HepG2 (cell line): Measurements from ENCODE around the gene LDLRAD4. TPM values are rescaled to one million over a fixed set of nuclear protein-coding genes. Genes with fewer than 3 reads are reported as not detected.

Experiments used
- ATAC-seq: fragments of 200-7000 bp; cut with Tn5 transposase; 3 replicates; pipeline ENCODE4 v1.9.1; 2020; ENCODE audit warnings: mild to moderate bottlenecking, moderate library complexity
- BruUV-seq: library from RNA; stranded (reverse); fragments of 400-500 nt; replicated peaks from 2 replicates; lab custom pipeline; 2021; lab: Mats Ljungman, UMichigan
- CTCF ChIA-PET: fragments of 300-600 bp; formaldehyde crosslinking; extraction: SDS; loops from one replicate; lab custom pipeline; 2021; ENCODE audit warnings: low total read pairs, inconsistent platforms, low intra/inter-chr PET ratio; lab: Yijun Ruan, JAX
- POLR2A ChIA-PET: fragments of 350-600 bp; sonication (Branson Sonifier 250); formaldehyde crosslinking; loops from one replicate; lab custom pipeline; 2020; ENCODE audit warnings: antibody characterized with exemption, inconsistent platforms; lab: Yijun Ruan, JAX
- DNase-seq: peaks from one replicate; pipeline ENCODE4 v3.0.0-alpha.2; 2015; ENCODE audit warnings: low spot score
- FAIRE-seq: peaks from 3 replicates; lab custom pipeline; 2011; peaks lifted over from hg19 to GRCh38; lab: Jason Lieb, UNC
- H2AFZ ChIP-seq: one replicate; pipeline ENCODE4 v1.6.1; 2011; ENCODE audit warnings: low read length, inconsistent platforms
- H3K27ac ChIP-seq: fragments of 300-600 bp; 3 replicates; pipeline ENCODE4 v1.8.0; 2011; ENCODE audit warnings: mixed run types, mild to moderate bottlenecking, mixed read lengths, low read length, inconsistent platforms; ENCODE audit not compliant: insufficient read depth; ENCODE audit errors: extremely low read length
- H3K27me3 ChIP-seq, 2 experiments: fragments of 200-600 bp in 1 of 2; 2 replicates in 1 of 2; 3 replicates in 1 of 2; pipeline versions ENCODE4 v1.6.0 to v1.8.0; 2011; ENCODE audit warnings: low read length in 2 of 2, mild to moderate bottlenecking in 2 of 2, moderate library complexity in 2 of 2, inconsistent platforms in 1 of 2; ENCODE audit not compliant: insufficient read depth in 2 of 2, control insufficient read depth in 1 of 2
- H3K36me3 ChIP-seq, 2 experiments: fragments of 200-600 bp in 1 of 2; replicated peaks in 1 of 2; 2 replicates in 1 of 2; 3 replicates in 1 of 2; pipeline versions ENCODE4 v1.5.1 to v1.8.0; 2011; ENCODE audit warnings: low read length in 2 of 2, inconsistent platforms in 1 of 2; ENCODE audit not compliant: insufficient read depth in 2 of 2, control insufficient read depth in 1 of 2
- H3K4me1 ChIP-seq: 2 replicates; pipeline ENCODE4 v1.5.1; 2012; ENCODE audit warnings: low read length, inconsistent platforms; ENCODE audit not compliant: insufficient read depth
- H3K4me2 ChIP-seq: 2 replicates; pipeline ENCODE4 v1.6.0; 2011; ENCODE audit warnings: low read depth, low read length, inconsistent platforms
- H3K4me3 ChIP-seq, 3 experiments: fragments of 200-600 bp in 1 of 3; sonication (generic), shearing (Covaris generic) in 1 of 3; replicated peaks in 1 of 3; 2 replicates each; pipeline ENCODE4 v1.5.1; 2011 to 2016; ENCODE audit warnings: low read length in 3 of 3, inconsistent platforms in 2 of 3, low read depth in 2 of 3, mild to moderate bottlenecking in 2 of 3, control low read depth in 1 of 3, mixed read lengths in 1 of 3; ENCODE audit not compliant: insufficient read depth in 1 of 3
- H3K79me2 ChIP-seq: one replicate; pipeline ENCODE4 v1.6.1; 2011; ENCODE audit warnings: low read length, inconsistent platforms; ENCODE audit not compliant: insufficient read depth
- H3K9ac ChIP-seq: 2 replicates; pipeline ENCODE4 v1.6.0; 2011; ENCODE audit warnings: mild to moderate bottlenecking, low read depth, low read length, inconsistent platforms; ENCODE audit not compliant: insufficient read depth
- H3K9me3 ChIP-seq: 2 replicates; pipeline ENCODE4 v1.5.1; 2012; ENCODE audit warnings: mild to moderate bottlenecking, low read length
- H4K20me1 ChIP-seq: 2 replicates; pipeline ENCODE4 v1.6.0; 2011; ENCODE audit warnings: inconsistent platforms, mild to moderate bottlenecking, low read length, moderate library complexity; ENCODE audit not compliant: insufficient read depth
- NAIF1 ChIP-seq: sonication (generic); formaldehyde crosslinking; IDR thresholded peaks from 2 replicates; pipeline ENCODE4 v1.5.0; 2020; ENCODE audit warnings: mild to moderate bottlenecking, missing genetic modification reagents, borderline replicate concordance
- NFE2 ChIP-seq: sonication (generic); formaldehyde crosslinking; IDR thresholded peaks from 2 replicates; pipeline ENCODE4 v1.4.0; 2020; ENCODE audit warnings: missing genetic modification reagents
- ZNF180 ChIP-seq: sonication (generic); formaldehyde crosslinking; IDR thresholded peaks from 2 replicates; pipeline ENCODE4 v1.4.0; 2020; ENCODE audit warnings: low read depth, missing genetic modification reagents, borderline replicate concordance
- ZNF264 ChIP-seq: sonication (generic); formaldehyde crosslinking; IDR thresholded peaks from 2 replicates; pipeline ENCODE4 v1.4.0; 2020; ENCODE audit warnings: missing genetic modification reagents
- WGBS: methylation state at CpG from one replicate; pipeline ENCODE4 v1.1.6; 2017; ENCODE audit warnings: low lambda C conversion rate; 5-methylcytosine and 5-hydroxymethylcytosine counted together
- in situ Hi-C: cut with HindIII; loops from 2 replicates; pipeline ENCODE4 v1.10.0; 2017; ENCODE audit warnings: low pct_unique_long_range_greater_than_20kb; ENCODE audit not compliant: extremely low pct_ligation_motif_present
- intact Hi-C: fragments of 100-400 bp; cut with micrococcal nuclease; formaldehyde crosslinking; loops from one replicate; pipeline ENCODE4 v1.10.0; 2022; ENCODE audit not compliant: unreplicated experiment
- polyA plus RNA-seq, 8 experiments: library from polyadenylated mRNA; depleted of rRNA in 3 of 8; stranded (reverse) in 7 of 8; unstranded in 1 of 8; fragments of >200 nt; fragmentation: Illumina TruSeq in 4 of 8; extraction: Trizol in 4 of 8; gene quantifications; 2 replicates each; pipeline versions ENCODE4 v1.2.1 to v1.2.3, GENCODE V29; 2011 to 2016; ENCODE audit warnings: low read depth in 4 of 8, missing spikeins in 1 of 8, mixed read lengths in 1 of 8; ENCODE audit not compliant: insufficient read depth in 1 of 8
- total RNA-seq, 5 experiments: library from RNA; depleted of rRNA; stranded (reverse); fragments of >200 nt; fragmentation: Illumina TruSeq; extraction: Trizol; gene quantifications; 2 replicates each; pipeline ENCODE4 v1.2.3, GENCODE V29; 2016; ENCODE audit warnings: low read depth in 1 of 5
- TF ChIP-seq, protein P1 (sequence below): IDR thresholded peaks from 2 replicates; pipeline ENCODE4 v1.6.1; 2016; ENCODE audit warnings: missing compliant biosample characterization, missing genetic modification reagents, borderline replicate concordance
- TF ChIP-seq, protein P2 (sequence below): conservative IDR thresholded peaks from 2 replicates; pipeline ENCODE4 v1.6.1; 2018; ENCODE audit warnings: missing genetic modification reagents
- TF ChIP-seq, protein P3 (sequence below): sonication (generic); formaldehyde crosslinking; IDR thresholded peaks from 2 replicates; pipeline ENCODE4 v1.4.0; 2020; ENCODE audit warnings: missing genetic modification reagents, borderline replicate concordance
- TF ChIP-seq, protein P4 (sequence below): sonication (generic); formaldehyde crosslinking; IDR thresholded peaks from 2 replicates; pipeline ENCODE4 v1.5.0; 2020; ENCODE audit warnings: mild to moderate bottlenecking, missing genetic modification reagents, borderline replicate concordance

LDLRAD4 gene
- total and polyA plus RNA-seq, 2 of the 13 experiments (the other 11 are each of a cell fraction or from before 2014, with no cell fraction given), result 13.6 to 20.9 TPM

DNA sequence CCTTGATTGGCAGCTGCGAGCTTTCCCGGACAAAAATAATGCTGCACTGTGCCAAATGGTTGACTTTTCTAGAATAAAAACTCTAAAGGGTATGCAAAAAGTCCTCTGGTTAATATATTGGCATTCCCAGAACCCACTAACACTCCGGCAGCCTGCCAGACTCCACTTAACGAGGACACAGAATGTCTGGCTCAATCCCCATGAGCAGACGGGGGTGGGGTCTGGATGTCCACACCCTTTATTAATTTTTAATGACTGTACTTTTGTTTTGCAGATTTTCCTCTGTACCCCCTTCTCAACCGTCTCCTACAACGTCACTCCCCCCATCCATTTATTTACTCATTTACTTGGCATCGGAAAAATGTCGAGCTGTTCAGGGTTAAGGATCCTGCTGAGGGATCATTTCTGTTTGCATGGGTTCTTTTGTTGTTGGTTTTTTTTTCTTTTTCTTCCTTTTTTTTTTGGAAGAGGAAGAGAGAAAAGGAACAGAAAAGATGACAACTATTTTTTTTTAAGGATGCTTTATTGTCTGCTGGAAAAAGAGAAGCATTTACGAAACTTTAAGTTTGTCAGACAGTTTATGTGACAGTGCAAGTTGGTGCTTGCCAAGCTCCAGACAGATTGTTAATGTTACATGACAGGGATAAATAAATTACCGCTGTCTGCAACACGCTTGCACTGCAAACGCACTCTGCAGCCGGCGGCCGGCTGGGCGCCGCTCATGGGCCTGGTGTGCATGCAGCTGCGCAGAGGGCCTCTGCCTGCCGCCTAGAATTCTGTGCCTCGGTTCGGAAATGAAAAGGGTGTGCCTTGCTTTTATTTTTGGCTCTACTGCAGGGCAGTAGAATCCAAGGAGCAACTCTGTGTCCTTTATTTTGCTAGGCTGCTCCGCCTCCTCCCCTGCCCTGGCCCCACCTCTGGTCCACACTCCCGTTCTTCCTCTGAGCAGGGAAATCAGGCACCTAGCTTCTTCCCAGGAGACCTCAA lies 3.6 kb downstream of the LDLRAD4 start:
- no TSS peak for BruUV-seq
- Histone ChIP-seq H3K79me2 (peaks cover 8% of the 10 kb centered on the region), H3K4me2 (0 out of 2 replicates have a peak overlapping the region, but pooled peaks have one; percentile 18), H3K27ac (no peak overlapping the region), H3K9ac (no peak overlapping the region), H3K4me3 (no peak overlapping the region), H3K36me3 (no peaks in the 10 kb centered on the region; a peak in 1 of 5 replicates), H3K9me3 (no peaks in the 10 kb centered on the region), H2AFZ (no peak overlapping the region), H3K27me3 (no peaks in the 10 kb centered on the region), H4K20me1 (no peaks in the 10 kb centered on the region; the same call in 1 of the 2 replicates), H3K4me1 (peaks cover 52% of the 10 kb centered on the region)
- POLR2A ChIA-PET, result no interaction called here
- ATAC-seq (no peak), DNase-seq (no peak), FAIRE-seq (no peak)
- in situ Hi-C loops, result loop anchor here (10.0 to 25.0 kb wide), 2 partner anchors 313 to 415 kb away; no protein-coding TSS in a partner anchor
- 87% methylated on average over 24 of the region's 24 CpGs for WGBS
- CTCF ChIA-PET, result no interaction called here
- intact Hi-C loops, result no loop called here
- TF ChIP-seq NFE2, result no peak
- no peak for TF ChIP-seq ZNF264 (CRISPR knock-in tag)
- TF ChIP-seq, protein P1, sequence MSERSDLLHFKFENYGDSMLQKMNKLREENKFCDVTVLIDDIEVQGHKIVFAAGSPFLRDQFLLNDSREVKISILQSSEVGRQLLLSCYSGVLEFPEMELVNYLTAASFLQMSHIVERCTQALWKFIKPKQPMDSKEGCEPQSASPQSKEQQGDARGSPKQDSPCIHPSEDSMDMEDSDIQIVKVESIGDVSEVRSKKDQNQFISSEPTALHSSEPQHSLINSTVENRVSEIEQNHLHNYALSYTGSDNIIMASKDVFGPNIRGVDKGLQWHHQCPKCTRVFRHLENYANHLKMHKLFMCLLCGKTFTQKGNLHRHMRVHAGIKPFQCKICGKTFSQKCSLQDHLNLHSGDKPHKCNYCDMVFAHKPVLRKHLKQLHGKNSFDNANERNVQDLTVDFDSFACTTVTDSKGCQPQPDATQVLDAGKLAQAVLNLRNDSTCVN (CRISPR knock-in tag), result no peak
- TF ChIP-seq, protein P2, sequence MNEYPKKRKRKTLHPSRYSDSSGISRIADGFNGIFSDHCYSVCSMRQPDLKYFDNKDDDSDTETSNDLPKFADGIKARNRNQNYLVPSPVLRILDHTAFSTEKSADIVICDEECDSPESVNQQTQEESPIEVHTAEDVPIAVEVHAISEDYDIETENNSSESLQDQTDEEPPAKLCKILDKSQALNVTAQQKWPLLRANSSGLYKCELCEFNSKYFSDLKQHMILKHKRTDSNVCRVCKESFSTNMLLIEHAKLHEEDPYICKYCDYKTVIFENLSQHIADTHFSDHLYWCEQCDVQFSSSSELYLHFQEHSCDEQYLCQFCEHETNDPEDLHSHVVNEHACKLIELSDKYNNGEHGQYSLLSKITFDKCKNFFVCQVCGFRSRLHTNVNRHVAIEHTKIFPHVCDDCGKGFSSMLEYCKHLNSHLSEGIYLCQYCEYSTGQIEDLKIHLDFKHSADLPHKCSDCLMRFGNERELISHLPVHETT (CRISPR knock-in tag), result no peak
- TF ChIP-seq NAIF1 (CRISPR knock-in tag), result no peak
- TF ChIP-seq ZNF180 (CRISPR knock-in tag), result no peak
- TF ChIP-seq, protein P3, sequence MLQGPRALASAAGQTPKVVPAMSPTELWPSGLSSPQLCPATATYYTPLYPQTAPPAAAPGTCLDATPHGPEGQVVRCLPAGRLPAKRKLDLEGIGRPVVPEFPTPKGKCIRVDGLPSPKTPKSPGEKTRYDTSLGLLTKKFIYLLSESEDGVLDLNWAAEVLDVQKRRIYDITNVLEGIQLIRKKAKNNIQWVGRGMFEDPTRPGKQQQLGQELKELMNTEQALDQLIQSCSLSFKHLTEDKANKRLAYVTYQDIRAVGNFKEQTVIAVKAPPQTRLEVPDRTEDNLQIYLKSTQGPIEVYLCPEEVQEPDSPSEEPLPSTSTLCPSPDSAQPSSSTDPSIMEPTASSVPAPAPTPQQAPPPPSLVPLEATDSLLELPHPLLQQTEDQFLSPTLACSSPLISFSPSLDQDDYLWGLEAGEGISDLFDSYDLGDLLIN (CRISPR knock-in tag), result no peak
- TF ChIP-seq, protein P4, sequence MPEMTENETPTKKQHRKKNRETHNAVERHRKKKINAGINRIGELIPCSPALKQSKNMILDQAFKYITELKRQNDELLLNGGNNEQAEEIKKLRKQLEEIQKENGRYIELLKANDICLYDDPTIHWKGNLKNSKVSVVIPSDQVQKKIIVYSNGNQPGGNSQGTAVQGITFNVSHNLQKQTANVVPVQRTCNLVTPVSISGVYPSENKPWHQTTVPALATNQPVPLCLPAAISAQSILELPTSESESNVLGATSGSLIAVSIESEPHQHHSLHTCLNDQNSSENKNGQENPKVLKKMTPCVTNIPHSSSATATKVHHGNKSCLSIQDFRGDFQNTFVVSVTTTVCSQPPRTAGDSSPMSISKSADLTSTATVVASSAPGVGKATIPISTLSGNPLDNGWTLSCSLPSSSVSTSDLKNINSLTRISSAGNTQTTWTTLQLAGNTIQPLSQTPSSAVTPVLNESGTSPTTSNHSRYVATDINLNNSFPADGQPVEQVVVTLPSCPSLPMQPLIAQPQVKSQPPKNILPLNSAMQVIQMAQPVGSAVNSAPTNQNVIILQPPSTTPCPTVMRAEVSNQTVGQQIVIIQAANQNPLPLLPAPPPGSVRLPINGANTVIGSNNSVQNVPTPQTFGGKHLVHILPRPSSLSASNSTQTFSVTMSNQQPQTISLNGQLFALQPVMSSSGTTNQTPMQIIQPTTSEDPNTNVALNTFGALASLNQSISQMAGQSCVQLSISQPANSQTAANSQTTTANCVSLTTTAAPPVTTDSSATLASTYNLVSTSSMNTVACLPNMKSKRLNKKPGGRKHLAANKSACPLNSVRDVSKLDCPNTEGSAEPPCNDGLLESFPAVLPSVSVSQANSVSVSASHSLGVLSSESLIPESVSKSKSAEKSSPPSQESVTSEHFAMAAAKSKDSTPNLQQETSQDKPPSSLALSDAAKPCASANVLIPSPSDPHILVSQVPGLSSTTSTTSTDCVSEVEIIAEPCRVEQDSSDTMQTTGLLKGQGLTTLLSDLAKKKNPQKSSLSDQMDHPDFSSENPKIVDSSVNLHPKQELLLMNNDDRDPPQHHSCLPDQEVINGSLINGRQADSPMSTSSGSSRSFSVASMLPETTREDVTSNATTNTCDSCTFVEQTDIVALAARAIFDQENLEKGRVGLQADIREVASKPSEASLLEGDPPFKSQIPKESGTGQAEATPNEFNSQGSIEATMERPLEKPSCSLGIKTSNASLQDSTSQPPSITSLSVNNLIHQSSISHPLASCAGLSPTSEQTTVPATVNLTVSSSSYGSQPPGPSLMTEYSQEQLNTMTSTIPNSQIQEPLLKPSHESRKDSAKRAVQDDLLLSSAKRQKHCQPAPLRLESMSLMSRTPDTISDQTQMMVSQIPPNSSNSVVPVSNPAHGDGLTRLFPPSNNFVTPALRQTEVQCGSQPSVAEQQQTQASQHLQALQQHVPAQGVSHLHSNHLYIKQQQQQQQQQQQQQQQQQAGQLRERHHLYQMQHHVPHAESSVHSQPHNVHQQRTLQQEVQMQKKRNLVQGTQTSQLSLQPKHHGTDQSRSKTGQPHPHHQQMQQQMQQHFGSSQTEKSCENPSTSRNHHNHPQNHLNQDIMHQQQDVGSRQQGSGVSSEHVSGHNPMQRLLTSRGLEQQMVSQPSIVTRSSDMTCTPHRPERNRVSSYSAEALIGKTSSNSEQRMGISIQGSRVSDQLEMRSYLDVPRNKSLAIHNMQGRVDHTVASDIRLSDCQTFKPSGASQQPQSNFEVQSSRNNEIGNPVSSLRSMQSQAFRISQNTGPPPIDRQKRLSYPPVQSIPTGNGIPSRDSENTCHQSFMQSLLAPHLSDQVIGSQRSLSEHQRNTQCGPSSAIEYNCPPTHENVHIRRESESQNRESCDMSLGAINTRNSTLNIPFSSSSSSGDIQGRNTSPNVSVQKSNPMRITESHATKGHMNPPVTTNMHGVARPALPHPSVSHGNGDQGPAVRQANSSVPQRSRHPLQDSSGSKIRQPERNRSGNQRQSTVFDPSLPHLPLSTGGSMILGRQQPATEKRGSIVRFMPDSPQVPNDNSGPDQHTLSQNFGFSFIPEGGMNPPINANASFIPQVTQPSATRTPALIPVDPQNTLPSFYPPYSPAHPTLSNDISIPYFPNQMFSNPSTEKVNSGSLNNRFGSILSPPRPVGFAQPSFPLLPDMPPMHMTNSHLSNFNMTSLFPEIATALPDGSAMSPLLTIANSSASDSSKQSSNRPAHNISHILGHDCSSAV (CRISPR knock-in tag), result no peak
